Activated naive CD8-positive, alpha-beta T cell treated with anti-CD3 and anti-CD28 coated beads, Interleukin-2, amount 50 U/mL, for 24 hours (primary cell): ENCODE measurements around the gene MAP2K7.

ENCODE experiments used
- ATAC-seq: fragments of 150-1000 bp; cut with Tn5 transposase; one replicate; pipeline ENCODE4 v1.10.0; 2021
- DNase-seq: peaks from one replicate; pipeline ENCODE4 v3.0.0; 2021
- H3K27ac Mint-ChIP-seq: one replicate; pipeline ENCODE4 v1.8.0; 2021; ENCODE audit warnings: mild to moderate bottlenecking, mixed read lengths
- H3K27me3 Mint-ChIP-seq: one replicate; pipeline ENCODE4 v1.8.0; 2021; ENCODE audit warnings: mixed read lengths
- H3K36me3 Mint-ChIP-seq: one replicate; pipeline ENCODE4 v1.8.0; 2021; ENCODE audit warnings: low read depth, mixed read lengths
- H3K4me1 Mint-ChIP-seq: one replicate; pipeline ENCODE4 v1.8.0; 2021; ENCODE audit warnings: mixed read lengths
- H3K4me3 Mint-ChIP-seq: one replicate; pipeline ENCODE4 v1.8.0; 2021; ENCODE audit warnings: mild to moderate bottlenecking, moderate library complexity, mixed read lengths
- H3K9me3 Mint-ChIP-seq: one replicate; pipeline ENCODE4 v1.8.0; 2021; ENCODE audit warnings: mixed read lengths

Gene MAP2K7

GRCh38 chr19:7904074-7905020 is 670 bp downstream of the MAP2K7 start:
- Mint-ChIP-seq H3K27me3 (peaks cover 5% of the 10 kb centered on the region), H3K36me3 (peaks cover 14% of the 10 kb centered on the region), H3K27ac (peak overlapping the region; percentile 88), H3K4me3 (peak overlapping the region; percentile 88), H3K4me1 (peaks cover 35% of the 10 kb centered on the region), H3K9me3 (no peaks in the 10 kb centered on the region)
- ATAC-seq (peak; percentile 25), DNase-seq (no peak)

- Mint-ChIP-seq H3K4me1 (peaks cover 35% of the 10 kb centered on the region), H3K9me3 (no peaks in the 10 kb centered on the region), H3K27ac (peak overlapping the region; percentile 88), H3K27me3 (peaks cover 5% of the 10 kb centered on the region), H3K4me3 (peak overlapping the region; percentile 88), H3K36me3 (peaks cover 14% of the 10 kb centered on the region)
- ATAC-seq (no peak), DNase-seq (no peak)
These were observed 1.6 kb downstream of the MAP2K7 start for GRCh38 chr19:7905268-7905667.

- Mint-ChIP-seq H3K4me1 (peaks cover 35% of the 10 kb centered on the region), H3K27me3 (peaks cover 5% of the 10 kb centered on the region)
- ATAC-seq, result no peak
These were observed 2.2 kb downstream of the MAP2K7 start for GRCh38 chr19:7905859-7906258.

GRCh38 chr19:7907122-7907521 is 3.4 kb downstream of the MAP2K7 start:
- Mint-ChIP-seq H3K4me3 (no peak overlapping the region), H3K9me3 (no peaks in the 10 kb centered on the region), H3K27ac (no peak overlapping the region), H3K27me3 (peaks cover 5% of the 10 kb centered on the region), H3K36me3 (peaks cover 21% of the 10 kb centered on the region), H3K4me1 (peaks cover 32% of the 10 kb centered on the region)
- DNase-seq (no peak), ATAC-seq (no peak)

More at GRCh38 chr19:7905859-7906258, 2.2 kb downstream of the MAP2K7 start:
- Mint-ChIP-seq H3K9me3 (no peaks in the 10 kb centered on the region), H3K4me3 (peak overlapping the region; percentile 24), H3K27ac (peak overlapping the region; percentile 33), H3K36me3 (peaks cover 18% of the 10 kb centered on the region)
- DNase-seq, result no peak

- Mint-ChIP-seq H3K4me3 (no peak overlapping the region), H3K36me3 (peaks cover 21% of the 10 kb centered on the region), H3K27me3 (peaks cover 5% of the 10 kb centered on the region), H3K27ac (no peak overlapping the region), H3K9me3 (no peaks in the 10 kb centered on the region), H3K4me1 (peaks cover 30% of the 10 kb centered on the region)
- ATAC-seq (no peak), DNase-seq (no peak)
These were observed 3.9 kb downstream of the MAP2K7 start for GRCh38 chr19:7907544-7907943.

GRCh38 chr19:7908078-7908699 is 4.5 kb downstream of the MAP2K7 start:
- DNase-seq, result no peak
- Mint-ChIP-seq H3K27ac (no peak overlapping the region), H3K4me3 (no peak overlapping the region), H3K27me3 (peaks cover 4% of the 10 kb centered on the region), H3K4me1 (peaks cover 24% of the 10 kb centered on the region), H3K9me3 (no peaks in the 10 kb centered on the region), H3K36me3 (peaks cover 23% of the 10 kb centered on the region)
- no peak for ATAC-seq

- Mint-ChIP-seq H3K27ac (no peak overlapping the region), H3K9me3 (no peaks in the 10 kb centered on the region), H3K27me3 (no peaks in the 10 kb centered on the region), H3K36me3 (peaks cover 19% of the 10 kb centered on the region), H3K4me3 (no peak overlapping the region), H3K4me1 (peaks cover 19% of the 10 kb centered on the region)
- DNase-seq (no peak), ATAC-seq (no peak)
These were observed 5.2 kb downstream of the MAP2K7 start for GRCh38 chr19:7908742-7909461.

GRCh38 chr19:7909471-7910067 is 5.9 kb downstream of the MAP2K7 start:
- no peaks in the 10 kb centered on the region for H3K9me3 Mint-ChIP-seq
- no peak overlapping the region for H3K4me3 Mint-ChIP-seq
- ATAC-seq, result no peak
- peaks cover 16% of the 10 kb centered on the region for H3K4me1 Mint-ChIP-seq
- no peak overlapping the region for H3K27ac Mint-ChIP-seq
- peaks cover 19% of the 10 kb centered on the region for H3K36me3 Mint-ChIP-seq
- no peak for DNase-seq
- no peaks in the 10 kb centered on the region for H3K27me3 Mint-ChIP-seq

GRCh38 chr19:7910321-7911161 is 6.9 kb downstream of the MAP2K7 start:
- Mint-ChIP-seq H3K36me3 (peaks cover 13% of the 10 kb centered on the region), H3K27ac (no peak overlapping the region), H3K27me3 (peaks cover 10% of the 10 kb centered on the region), H3K4me1 (peaks cover 12% of the 10 kb centered on the region), H3K4me3 (no peak overlapping the region), H3K9me3 (no peaks in the 10 kb centered on the region)
- ATAC-seq (no peak), DNase-seq (no peak)

- Mint-ChIP-seq H3K27me3 (peaks cover 12% of the 10 kb centered on the region), H3K4me1 (peaks cover 11% of the 10 kb centered on the region), H3K9me3 (no peaks in the 10 kb centered on the region), H3K27ac (no peak overlapping the region), H3K36me3 (peaks cover 10% of the 10 kb centered on the region), H3K4me3 (no peak overlapping the region)
- ATAC-seq (no peak), DNase-seq (no peak)
These were observed 7.9 kb downstream of the MAP2K7 start for GRCh38 chr19:7911508-7912143.

- Mint-ChIP-seq H3K9me3 (no peaks in the 10 kb centered on the region), H3K4me1 (peaks cover 13% of the 10 kb centered on the region), H3K27me3 (peaks cover 15% of the 10 kb centered on the region), H3K4me3 (no peak overlapping the region), H3K27ac (no peak overlapping the region), H3K36me3 (peaks cover 10% of the 10 kb centered on the region)
- DNase-seq (no peak), ATAC-seq (no peak)
These were observed 8.5 kb downstream of the MAP2K7 start for GRCh38 chr19:7912144-7912696.

- Mint-ChIP-seq H3K27me3 (peaks cover 17% of the 10 kb centered on the region), H3K4me3 (no peak overlapping the region), H3K4me1 (peaks cover 12% of the 10 kb centered on the region), H3K36me3 (peaks cover 10% of the 10 kb centered on the region), H3K27ac (no peak overlapping the region), H3K9me3 (no peaks in the 10 kb centered on the region)
- no peak for DNase-seq
- ATAC-seq, result no peak
These were observed 9.3 kb downstream of the MAP2K7 start for GRCh38 chr19:7912697-7913564.
